Kidney (tissue), 14 donors: ENCODE data around the gene C2orf76. TPM values are rescaled to one million over a fixed set of nuclear protein-coding genes. Genes with fewer than 3 reads are reported as not detected.

ENCODE experiments used
- DNase-seq, 5 donors: peaks; one replicate each; pipeline ENCODE4 v3.0.0-alpha.2; 2013 to 2020
- FAIRE-seq: peaks from 2 replicates; lab custom pipeline; 2012; peaks lifted over from hg19 to GRCh38; lab: Jason Lieb, UNC
- H3K27ac ChIP-seq, 2 donors: one replicate each; pipeline ENCODE4 v1.7.0; 2013; ENCODE audit warnings: low read depth in 2 of 2, low read length in 2 of 2, inconsistent platforms in 1 of 2
- H3K27me3 ChIP-seq: one replicate; pipeline ENCODE4 v1.7.1; 2013; ENCODE audit warnings: low read length, inconsistent platforms; ENCODE audit not compliant: control insufficient read depth, insufficient read depth
- H3K36me3 ChIP-seq, 3 donors: one replicate each; pipeline versions ENCODE4 v1.7.0 to v1.7.1; 2013; ENCODE audit warnings: low read length in 3 of 3, control low read depth in 1 of 3, inconsistent platforms in 1 of 3; ENCODE audit not compliant: insufficient read depth in 3 of 3, control insufficient read depth in 2 of 3
- H3K4me1 ChIP-seq, 3 donors: one replicate each; pipeline versions ENCODE4 v1.7.0 to v1.7.1; 2013; ENCODE audit warnings: low read length in 3 of 3, inconsistent platforms in 1 of 3, low read depth in 1 of 3; ENCODE audit not compliant: control insufficient read depth in 2 of 3, insufficient read depth in 2 of 3
- H3K4me3 ChIP-seq, 3 donors: one replicate each; pipeline versions ENCODE4 v1.7.0 to v1.8.1; 2013; ENCODE audit warnings: low read length in 3 of 3, control low read depth in 1 of 3, inconsistent platforms in 1 of 3
- H3K9ac ChIP-seq, 3 donors: one replicate each; pipeline versions ENCODE4 v1.7.0 to v1.7.1; 2013; ENCODE audit warnings: low read length in 3 of 3, control low read depth in 1 of 3, inconsistent platforms in 1 of 3
- H3K9me3 ChIP-seq, 3 donors: one replicate each; pipeline versions ENCODE4 v1.7.0 to v1.7.1; 2013; ENCODE audit warnings: low read length in 3 of 3, control low read depth in 1 of 3, inconsistent platforms in 1 of 3; ENCODE audit not compliant: control insufficient read depth in 2 of 3, insufficient read depth in 1 of 3
- intact Hi-C: fragments of 100-400 bp; cut with DNase I; formaldehyde crosslinking; loops from one replicate; pipeline ENCODE4 v1.11.1; 2022
- polyA plus RNA-seq: library from polyadenylated mRNA; stranded (reverse); fragments of 350-450 nt; fragmentation: Illumina TruSeq; extraction: RNeasy Lipid Tissue Mini Kit (QIAGEN cat#74804); gene quantifications from one replicate; pipeline ENCODE4 v1.2.3, GENCODE V29; 2014; ENCODE audit warnings: low read depth, low replicate concordance; ENCODE audit not compliant: insufficient read depth
- total RNA-seq: library from RNA; stranded (reverse); fragmentation: NEBNext Ultra II Directional; extraction: Animal tissue kit (Norgen Biotek cat#: 25700); gene quantifications from one replicate; pipeline ENCODE4 v1.2.1, GENCODE V29; 2021
- TF ChIP-seq, protein P1 (sequence below): IDR thresholded peaks from 3 replicates; pipeline ENCODE4 v1.5.1; 2012; ENCODE audit warnings: mild to moderate bottlenecking, moderate library complexity, borderline replicate concordance; ENCODE audit not compliant: insufficient read depth; ENCODE audit errors: extremely low read depth
- donor health status: control.
- donor health status: control.
- donor health status: control.
- donor health status: control.
- donor health status: control.
- donor health status: DM: yes; HTN: yes; CAD: no.
- donor health status: Normal renal cell carcinoma (clear cell type).

C2orf76 gene
- total and polyA plus RNA-seq, 2 donors from 2014 or later: 12.4 to 31.3 TPM

DNA sequence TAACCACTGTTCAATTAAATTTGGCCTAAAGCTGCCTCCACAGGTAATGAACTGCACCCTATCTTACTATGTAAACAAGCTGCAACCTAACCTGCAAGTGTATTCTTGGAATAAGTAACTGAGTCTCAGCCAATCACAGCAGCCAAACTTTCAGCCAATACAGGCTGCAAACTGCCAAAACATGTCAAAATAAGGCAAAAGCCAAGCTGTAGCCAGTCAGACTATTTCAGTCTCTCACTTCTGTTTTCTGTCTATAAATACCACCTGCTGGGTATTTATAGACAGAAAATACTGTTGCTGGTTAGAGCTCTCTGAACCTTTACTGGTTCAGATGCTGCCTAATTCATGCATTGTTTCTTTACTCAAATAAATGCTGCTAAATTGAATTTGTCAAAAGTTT lies 14.3 kb downstream of the C2orf76 start:
- H3K9me3 ChIP-seq: no peaks in the 10 kb centered on the region
- H3K4me1 ChIP-seq: no peaks in the 10 kb centered on the region
- no peaks in the 10 kb centered on the region for H3K36me3 ChIP-seq
- intact Hi-C loops: no loop called here
- FAIRE-seq (no peak), DNase-seq (no peak)
- H3K27ac ChIP-seq: no peak overlapping the region
- H3K9ac ChIP-seq: no peak overlapping the region
- H3K4me3 ChIP-seq: no peak overlapping the region
- TF ChIP-seq, protein P1, sequence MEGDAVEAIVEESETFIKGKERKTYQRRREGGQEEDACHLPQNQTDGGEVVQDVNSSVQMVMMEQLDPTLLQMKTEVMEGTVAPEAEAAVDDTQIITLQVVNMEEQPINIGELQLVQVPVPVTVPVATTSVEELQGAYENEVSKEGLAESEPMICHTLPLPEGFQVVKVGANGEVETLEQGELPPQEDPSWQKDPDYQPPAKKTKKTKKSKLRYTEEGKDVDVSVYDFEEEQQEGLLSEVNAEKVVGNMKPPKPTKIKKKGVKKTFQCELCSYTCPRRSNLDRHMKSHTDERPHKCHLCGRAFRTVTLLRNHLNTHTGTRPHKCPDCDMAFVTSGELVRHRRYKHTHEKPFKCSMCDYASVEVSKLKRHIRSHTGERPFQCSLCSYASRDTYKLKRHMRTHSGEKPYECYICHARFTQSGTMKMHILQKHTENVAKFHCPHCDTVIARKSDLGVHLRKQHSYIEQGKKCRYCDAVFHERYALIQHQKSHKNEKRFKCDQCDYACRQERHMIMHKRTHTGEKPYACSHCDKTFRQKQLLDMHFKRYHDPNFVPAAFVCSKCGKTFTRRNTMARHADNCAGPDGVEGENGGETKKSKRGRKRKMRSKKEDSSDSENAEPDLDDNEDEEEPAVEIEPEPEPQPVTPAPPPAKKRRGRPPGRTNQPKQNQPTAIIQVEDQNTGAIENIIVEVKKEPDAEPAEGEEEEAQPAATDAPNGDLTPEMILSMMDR: no peak
- no peaks in the 10 kb centered on the region for H3K27me3 ChIP-seq

DNA sequence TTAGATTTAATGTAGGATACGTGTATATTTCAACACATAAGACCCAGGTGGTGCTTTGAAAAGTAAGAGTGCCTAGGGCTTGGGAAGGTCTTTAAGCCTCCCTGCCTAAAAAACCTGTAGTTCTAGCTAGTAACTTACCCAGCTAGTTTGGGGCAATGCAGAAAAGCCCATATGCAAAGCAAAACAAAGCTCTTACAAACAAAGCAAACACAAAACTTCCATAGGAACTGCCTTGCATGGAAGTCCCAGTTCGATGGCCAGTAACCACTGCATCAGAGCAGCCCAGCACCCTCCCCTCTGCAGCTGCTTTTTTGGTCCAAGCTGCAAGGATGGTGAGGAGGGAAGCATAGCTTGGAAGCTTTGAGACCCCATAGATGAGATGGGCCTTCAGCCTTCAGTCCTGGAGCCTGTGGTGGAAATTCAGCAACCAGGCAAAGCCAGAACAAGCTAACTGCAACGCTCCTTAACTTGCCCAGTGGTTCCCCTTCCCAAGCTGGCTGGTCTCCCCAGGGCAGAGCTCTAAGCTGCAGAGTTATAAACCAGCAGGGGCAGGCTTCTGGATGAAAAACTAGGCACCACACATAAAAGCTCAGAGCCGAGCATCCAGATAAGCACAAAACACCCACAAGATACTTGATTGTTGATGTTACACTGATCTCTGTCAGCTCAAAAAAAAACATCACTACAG lies 16.2 kb downstream of the C2orf76 start:
- Histone ChIP-seq H3K4me3 (no peak overlapping the region), H3K27me3 (no peaks in the 10 kb centered on the region), H3K27ac (no peak overlapping the region), H3K9ac (no peak overlapping the region), H3K4me1 (no peaks in the 10 kb centered on the region), H3K9me3 (no peaks in the 10 kb centered on the region), H3K36me3 (no peaks in the 10 kb centered on the region)
- no peak for DNase-seq
- intact Hi-C loops: no loop called here
- TF ChIP-seq, protein P1: no peak
- FAIRE-seq: no peak

DNA sequence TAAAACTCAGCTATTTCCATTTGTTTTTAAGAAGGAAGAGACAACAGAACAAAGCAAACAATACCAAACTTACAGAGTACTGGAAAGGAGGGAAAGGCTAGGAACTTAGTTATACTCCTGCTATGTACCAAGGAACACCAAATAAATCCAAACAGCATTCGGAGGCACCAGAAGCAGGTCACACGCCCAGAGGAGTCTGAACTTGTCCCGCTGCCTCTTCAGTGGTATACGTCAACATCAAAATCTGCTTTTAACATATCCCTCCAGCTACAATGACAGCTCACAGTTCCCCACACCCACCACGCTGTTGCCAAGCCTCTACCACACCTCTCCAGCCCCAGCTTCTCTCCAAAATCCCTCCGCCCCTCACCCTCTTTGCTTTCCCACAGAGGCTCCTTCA lies 17.3 kb downstream of the C2orf76 start:
- Histone ChIP-seq H3K4me1 (no peaks in the 10 kb centered on the region), H3K4me3 (no peak overlapping the region), H3K36me3 (no peaks in the 10 kb centered on the region), H3K9ac (no peak overlapping the region), H3K27ac (no peak overlapping the region), H3K9me3 (no peaks in the 10 kb centered on the region), H3K27me3 (no peaks in the 10 kb centered on the region)
- DNase-seq (no peak), FAIRE-seq (no peak)
- TF ChIP-seq, protein P1: no peak
- intact Hi-C loops: no loop called here

DNA sequence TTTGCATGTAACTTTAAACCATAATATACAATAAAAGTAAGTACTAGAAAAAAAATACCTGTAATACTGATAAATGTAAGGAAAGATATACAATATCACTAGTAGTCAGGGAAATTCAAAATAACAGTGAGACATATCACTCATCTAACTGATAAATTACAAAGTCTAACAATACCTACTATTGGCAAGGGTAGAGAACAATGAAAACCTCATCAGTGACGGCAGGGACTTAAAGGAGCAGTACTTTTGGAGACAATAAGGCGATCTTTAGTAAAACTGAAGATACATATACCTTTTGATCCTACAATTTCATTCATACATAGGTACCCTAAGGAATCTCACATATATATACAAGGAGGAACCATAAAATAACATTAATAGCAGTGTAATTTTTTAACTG lies 24.9 kb downstream of the C2orf76 start:
- H3K36me3 ChIP-seq: no peaks in the 10 kb centered on the region
- H3K4me1 ChIP-seq: no peaks in the 10 kb centered on the region
- TF ChIP-seq, protein P1: no peak
- FAIRE-seq: no peak
- no peak overlapping the region for H3K9ac ChIP-seq
- no peaks in the 10 kb centered on the region for H3K27me3 ChIP-seq
- H3K9me3 ChIP-seq: no peaks in the 10 kb centered on the region
- DNase-seq: no peak
- intact Hi-C loops: no loop called here
- H3K4me3 ChIP-seq: no peak overlapping the region
- H3K27ac ChIP-seq: no peak overlapping the region
